GM10248 (cell line): ENCODE data around the gene SCEL.

Experiments used
- CTCF ChIA-PET: fragments of 300-600 bp; sonication (Branson Sonifier 250); formaldehyde crosslinking; extraction: SDS; loops from one replicate; lab custom pipeline; 2021; ENCODE audit warnings: antibody characterized with exemption; lab: Yijun Ruan, JAX
- POLR2A ChIA-PET: fragments of 350-650 bp; sonication (Branson Sonifier 250); formaldehyde crosslinking; extraction: SDS; loops from one replicate; lab custom pipeline; 2020; ENCODE audit warnings: antibody characterized with exemption; lab: Yijun Ruan, JAX
- DNase-seq: peaks from one replicate; pipeline ENCODE4 v3.0.0; 2012; ENCODE audit errors: extremely low spot score
- TF ChIP-seq, protein P1 (sequence below): IDR thresholded peaks from 2 replicates; pipeline ENCODE4 v1.5.1; 2012; ENCODE audit warnings: mild to moderate bottlenecking, low read depth; ENCODE audit errors: extremely low read depth, missing control alignments, control extremely low read depth

The SCEL gene

DNA sequence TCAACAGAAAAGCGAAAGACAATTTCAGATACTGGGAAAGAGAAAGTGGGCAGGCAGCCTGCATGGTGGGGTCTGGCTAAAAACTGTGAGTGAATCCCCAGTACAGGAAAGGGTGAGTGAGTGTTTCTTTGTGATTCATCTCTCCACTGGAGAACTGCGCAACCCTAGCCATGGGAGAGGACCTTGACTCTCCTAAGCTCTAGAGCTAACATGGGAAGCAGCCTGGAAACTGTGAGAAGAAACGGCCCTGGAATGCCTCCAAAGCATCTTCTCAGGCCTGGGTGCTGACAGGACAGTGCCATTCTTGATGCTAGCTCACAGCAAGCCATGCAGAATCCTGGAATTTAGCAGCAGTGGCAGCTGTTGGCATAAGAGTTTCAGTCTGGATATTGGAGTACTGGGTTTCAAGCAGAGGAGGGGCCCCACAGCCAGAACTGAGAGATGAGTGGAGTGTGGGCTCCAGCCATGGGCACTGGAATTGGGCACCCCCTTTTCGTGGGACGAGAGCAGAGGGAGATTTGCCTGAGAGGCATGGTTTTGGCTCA lies 143.3 kb downstream of the SCEL start:
- CTCF ChIA-PET = interaction anchor here (1.5 kb wide), 1 partner anchor 13 kb away, joined by 3 read pairs; no protein-coding TSS in a partner anchor

DNA sequence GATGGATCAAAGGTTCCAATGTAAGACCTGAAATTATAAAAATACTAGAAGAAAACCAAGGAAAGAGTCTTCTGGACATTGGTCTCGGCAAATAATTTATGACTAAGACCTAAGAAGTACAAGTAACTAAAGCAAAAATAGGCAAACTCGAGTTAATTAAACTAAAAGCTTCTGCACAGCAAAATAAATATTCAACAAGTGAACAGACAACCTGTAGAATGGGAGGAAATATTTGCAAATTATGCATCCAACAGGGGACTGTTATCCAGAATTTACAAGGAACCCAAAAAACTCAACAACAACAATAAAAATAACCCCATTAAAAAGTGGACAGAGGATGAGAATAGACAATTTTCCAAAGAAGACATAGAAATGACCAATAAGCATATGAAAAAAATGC lies 152.3 kb downstream of the SCEL start:
- CTCF ChIA-PET = interaction anchor here (1.3 kb wide), 1 partner anchor 12 kb away, joined by 3 read pairs; no protein-coding TSS in a partner anchor
- POLR2A ChIA-PET = no interaction called here
- TF ChIP-seq, protein P1, sequence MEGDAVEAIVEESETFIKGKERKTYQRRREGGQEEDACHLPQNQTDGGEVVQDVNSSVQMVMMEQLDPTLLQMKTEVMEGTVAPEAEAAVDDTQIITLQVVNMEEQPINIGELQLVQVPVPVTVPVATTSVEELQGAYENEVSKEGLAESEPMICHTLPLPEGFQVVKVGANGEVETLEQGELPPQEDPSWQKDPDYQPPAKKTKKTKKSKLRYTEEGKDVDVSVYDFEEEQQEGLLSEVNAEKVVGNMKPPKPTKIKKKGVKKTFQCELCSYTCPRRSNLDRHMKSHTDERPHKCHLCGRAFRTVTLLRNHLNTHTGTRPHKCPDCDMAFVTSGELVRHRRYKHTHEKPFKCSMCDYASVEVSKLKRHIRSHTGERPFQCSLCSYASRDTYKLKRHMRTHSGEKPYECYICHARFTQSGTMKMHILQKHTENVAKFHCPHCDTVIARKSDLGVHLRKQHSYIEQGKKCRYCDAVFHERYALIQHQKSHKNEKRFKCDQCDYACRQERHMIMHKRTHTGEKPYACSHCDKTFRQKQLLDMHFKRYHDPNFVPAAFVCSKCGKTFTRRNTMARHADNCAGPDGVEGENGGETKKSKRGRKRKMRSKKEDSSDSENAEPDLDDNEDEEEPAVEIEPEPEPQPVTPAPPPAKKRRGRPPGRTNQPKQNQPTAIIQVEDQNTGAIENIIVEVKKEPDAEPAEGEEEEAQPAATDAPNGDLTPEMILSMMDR = no peak
- no peak for DNase-seq

More for the DNA sequence above, 143.3 kb downstream of the SCEL start:
- POLR2A ChIA-PET = no interaction called here
- no peak for DNase-seq
- TF ChIP-seq, protein P1 = no peak

DNA sequence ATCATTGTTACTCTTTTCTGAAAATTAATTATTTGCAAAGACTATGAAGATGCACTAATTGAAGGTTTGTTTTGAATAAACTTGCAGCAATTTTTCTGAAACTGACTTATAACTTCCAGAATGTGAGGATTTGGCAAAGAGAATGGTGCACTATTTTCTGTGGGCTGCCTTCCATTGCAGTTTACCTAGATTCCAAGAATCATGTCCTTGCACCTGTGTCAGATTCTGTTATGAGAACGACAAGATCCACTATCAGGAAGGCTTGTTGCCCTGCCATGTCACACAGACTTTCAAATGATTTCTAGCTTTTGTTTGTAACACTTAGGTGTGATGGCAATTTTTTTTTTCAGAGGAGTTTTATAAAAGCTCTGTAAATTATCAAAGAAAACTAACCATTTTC lies 156.4 kb downstream of the SCEL start:
- DNase-seq = no peak
- TF ChIP-seq, protein P1 = no peak
- POLR2A ChIA-PET = no interaction called here
- CTCF ChIA-PET = interaction anchor here (1.2 to 1.3 kb wide), 2 partner anchors 12 to 99 kb away, joined by 3 to 4 read pairs; no protein-coding TSS in a partner anchor

DNA sequence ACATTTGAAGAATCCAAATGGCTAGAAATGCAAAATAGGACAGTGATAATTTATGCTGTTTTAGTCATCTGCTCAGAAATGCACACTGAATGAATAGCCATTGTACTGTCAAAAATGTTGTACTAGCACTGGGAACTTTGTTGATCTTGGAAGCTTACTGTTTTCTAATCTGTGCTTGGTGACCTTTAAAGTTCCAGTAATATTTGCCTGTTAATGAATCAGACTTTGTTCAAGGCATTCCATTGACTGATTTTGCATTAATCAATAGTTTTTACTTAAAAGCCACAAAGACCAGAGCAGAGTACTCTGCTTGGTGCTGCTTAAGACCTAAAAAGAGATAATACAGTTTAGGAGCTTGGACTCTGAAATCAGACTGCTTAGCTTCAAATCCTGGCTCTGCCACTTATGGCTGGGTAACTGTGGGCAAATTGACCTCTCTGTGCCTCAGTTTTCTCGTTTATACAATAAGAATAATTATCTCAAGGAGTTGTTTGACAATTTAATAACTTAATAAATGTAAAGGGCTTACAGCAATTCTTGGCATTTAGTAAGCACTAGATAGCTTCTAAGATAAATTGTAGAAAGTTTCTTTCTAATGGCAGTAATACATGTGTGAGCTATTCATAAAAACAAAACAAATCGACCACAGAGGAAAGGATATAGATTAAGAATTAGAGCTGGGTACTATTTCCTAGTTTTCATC lies 157.4 kb downstream of the SCEL start:
- CTCF ChIA-PET = interaction anchor here (1.4 to 1.6 kb wide), 2 partner anchors 13 to 65 kb away, joined by 3 to 4 read pairs; no protein-coding TSS in a partner anchor
- TF ChIP-seq, protein P1 = no peak
- POLR2A ChIA-PET = no interaction called here
- no peak for DNase-seq

DNA sequence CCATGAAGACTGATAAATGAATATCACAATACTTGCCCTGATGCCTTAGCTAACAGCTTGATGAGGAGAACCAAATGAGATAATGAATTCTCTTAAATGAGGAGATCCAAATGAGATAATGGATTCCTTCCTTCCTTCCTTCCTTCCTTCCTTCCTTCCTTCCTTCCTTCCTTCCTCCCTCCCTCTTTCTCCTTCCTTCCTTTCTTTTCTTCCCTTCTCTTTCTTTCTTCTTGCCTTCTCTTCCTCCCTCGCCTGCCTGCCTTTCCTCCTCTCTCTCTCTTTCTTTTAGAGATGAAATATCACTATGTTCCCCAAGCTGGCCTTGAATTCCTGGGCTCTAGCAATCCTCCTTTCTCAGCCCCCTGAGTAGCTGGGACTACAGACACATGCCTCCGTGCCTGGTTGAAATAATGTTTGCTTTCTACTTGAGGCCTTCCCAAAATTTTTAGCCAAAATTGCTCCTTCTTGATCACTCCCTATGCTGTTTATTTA lies 158.0 kb downstream of the SCEL start:
- DNase-seq = no peak
- TF ChIP-seq, protein P1 = no peak
- ChIA-PET POLR2A (no interaction called here), CTCF (interaction anchor here (1.4 to 1.6 kb wide), 2 partner anchors 12 to 66 kb away, joined by 3 to 4 read pairs; no protein-coding TSS in a partner anchor)
